VCaP (cell line): Measurements from ENCODE around the gene GPLD1.

ENCODE experiments used
- H3K27ac ChIP-seq: fragments of 450-650 bp; 2 replicates; pipeline ENCODE4 v1.5.1; 2017
- TF ChIP-seq, protein P1 (sequence below): fragments of 450-650 bp; conservative IDR thresholded peaks from 2 replicates; pipeline ENCODE4 v1.5.1; 2017; ENCODE audit warnings: mild to moderate bottlenecking, moderate library complexity

Gene GPLD1

DNA sequence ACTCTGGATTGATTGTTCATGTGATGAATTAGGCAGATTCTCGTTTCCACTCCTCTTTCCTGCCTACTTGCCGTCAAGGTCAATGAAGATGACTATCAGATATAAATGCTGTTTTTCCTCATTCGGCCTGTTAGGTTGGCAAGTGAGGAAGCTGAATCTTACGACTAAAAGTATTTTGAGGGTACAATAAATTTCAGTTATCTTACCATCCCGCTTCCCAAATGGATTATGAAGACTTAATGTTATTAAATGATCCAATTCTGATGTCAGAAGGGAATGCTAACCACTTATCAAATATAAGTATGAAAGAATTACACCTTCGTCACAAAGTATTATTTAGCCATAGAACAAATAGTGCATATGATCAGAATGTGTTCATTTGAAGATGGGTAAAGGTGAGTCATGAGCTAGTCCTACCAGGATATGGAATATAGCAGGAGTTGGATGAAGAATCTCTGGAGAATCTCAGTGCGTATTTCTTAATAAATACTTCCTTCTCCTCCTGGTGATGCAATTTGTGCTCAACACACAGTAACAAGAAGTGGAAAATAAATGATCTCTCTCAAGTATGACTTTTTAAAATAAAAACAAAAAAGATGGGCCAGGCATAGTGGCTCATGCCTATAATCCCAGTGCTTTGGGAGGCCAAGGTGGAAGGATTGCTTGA lies 4.6 kb downstream of the GPLD1 start:
- TF ChIP-seq, protein P1, sequence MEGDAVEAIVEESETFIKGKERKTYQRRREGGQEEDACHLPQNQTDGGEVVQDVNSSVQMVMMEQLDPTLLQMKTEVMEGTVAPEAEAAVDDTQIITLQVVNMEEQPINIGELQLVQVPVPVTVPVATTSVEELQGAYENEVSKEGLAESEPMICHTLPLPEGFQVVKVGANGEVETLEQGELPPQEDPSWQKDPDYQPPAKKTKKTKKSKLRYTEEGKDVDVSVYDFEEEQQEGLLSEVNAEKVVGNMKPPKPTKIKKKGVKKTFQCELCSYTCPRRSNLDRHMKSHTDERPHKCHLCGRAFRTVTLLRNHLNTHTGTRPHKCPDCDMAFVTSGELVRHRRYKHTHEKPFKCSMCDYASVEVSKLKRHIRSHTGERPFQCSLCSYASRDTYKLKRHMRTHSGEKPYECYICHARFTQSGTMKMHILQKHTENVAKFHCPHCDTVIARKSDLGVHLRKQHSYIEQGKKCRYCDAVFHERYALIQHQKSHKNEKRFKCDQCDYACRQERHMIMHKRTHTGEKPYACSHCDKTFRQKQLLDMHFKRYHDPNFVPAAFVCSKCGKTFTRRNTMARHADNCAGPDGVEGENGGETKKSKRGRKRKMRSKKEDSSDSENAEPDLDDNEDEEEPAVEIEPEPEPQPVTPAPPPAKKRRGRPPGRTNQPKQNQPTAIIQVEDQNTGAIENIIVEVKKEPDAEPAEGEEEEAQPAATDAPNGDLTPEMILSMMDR: no peak
- H3K27ac ChIP-seq: no peak overlapping the region

DNA sequence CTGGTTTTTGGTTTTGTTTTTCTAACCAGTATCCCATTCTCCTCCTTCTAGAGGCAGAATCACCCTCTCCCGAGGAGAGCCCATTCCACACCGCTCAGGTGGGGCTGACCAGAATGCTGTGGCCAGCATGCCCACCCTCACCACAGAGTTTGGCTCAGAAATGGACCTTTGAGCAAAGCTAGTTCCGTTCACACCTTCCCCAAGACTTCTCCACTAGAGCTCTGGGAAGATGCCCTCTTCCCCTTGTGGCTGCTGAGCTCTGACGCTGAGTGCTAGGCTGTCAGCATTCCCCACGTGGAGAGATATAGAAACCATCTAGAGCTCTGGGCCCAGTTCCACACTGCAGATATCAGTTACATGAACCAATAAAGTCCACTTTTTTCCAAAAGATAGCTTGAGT lies 7.9 kb downstream of the GPLD1 start:
- H3K27ac ChIP-seq: no peak overlapping the region
- TF ChIP-seq, protein P1: no peak

DNA sequence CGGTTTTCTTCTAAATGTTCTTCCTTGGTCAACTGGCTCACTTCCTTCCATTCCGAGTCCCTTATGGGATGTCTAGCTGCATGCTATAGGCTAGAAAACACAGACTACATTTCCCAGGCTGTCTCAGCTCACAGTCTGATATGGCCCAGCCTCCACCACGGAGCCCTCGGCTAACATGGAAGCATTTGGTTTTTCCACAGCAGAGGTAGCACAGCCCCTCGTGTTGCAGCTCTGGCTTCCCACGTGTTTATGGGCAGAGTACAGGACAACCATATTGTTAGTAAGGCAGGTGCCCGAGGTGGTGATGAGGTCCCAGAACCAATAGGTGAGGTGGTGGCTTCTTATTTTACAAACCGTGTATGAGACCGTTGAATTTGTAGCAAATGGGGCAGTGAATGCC lies 8.7 kb downstream of the GPLD1 start:
- H3K27ac ChIP-seq: no peak overlapping the region
- TF ChIP-seq, protein P1: no peak

DNA sequence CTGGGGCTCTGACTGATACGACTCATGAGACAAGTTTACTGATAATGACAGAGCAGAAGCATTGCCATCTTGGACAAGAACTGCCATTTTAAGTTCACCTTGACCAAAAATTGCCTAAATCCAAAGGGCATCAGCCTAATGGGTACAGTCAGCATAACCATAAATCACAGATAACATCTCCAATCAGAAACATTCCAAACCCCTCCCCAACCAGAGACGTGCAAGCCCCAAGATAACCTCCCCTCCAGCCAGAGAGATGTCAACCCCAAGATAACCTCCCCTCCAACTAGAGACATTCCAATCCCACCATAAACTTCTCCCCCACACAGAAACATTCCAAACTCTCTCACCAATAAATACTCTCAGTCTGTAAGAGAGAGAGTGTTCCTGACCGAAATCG lies 10.5 kb downstream of the GPLD1 start:
- TF ChIP-seq, protein P1: no peak
- no peak overlapping the region for H3K27ac ChIP-seq

DNA sequence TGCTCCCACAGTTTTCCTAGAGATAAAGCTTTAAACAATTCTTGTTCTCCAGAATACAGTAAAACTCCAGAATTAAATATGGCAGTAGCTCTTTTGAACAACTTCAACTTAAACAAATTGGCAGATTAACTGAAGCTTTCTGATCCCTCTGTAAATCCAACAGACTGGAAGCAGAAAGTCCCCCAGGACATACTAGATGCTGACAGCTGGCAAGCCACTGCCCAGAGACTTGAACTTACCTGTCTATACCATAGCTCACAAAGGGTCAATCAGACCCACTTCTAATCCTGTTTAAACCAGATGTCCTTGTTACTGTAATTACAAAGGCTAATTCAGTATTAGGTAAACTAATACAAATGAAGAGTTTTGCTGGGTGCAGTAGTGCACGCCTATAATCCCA lies 12.3 kb downstream of the GPLD1 start:
- TF ChIP-seq, protein P1: no peak
- H3K27ac ChIP-seq: no peak overlapping the region

DNA sequence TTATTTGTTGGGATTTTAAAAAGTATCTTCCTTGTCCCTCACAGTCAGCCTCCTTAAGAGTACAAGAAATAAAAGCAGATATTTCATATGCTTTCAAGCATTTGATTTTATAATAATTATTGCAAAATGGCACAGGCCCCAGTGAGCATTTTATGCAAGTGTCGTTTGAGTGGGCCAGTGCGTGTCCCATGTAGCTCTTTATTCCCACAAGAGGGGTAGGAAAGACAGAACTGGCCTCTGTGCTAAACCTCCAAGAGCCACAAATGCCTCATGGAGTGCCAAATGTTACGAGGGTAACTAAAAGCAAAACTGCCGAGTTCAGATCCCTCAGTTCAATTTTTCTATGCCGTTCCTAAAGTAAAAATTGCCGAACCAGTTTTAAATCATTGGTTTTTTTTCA lies 12.7 kb downstream of the GPLD1 start:
- H3K27ac ChIP-seq: no peak overlapping the region
- TF ChIP-seq, protein P1: no peak

DNA sequence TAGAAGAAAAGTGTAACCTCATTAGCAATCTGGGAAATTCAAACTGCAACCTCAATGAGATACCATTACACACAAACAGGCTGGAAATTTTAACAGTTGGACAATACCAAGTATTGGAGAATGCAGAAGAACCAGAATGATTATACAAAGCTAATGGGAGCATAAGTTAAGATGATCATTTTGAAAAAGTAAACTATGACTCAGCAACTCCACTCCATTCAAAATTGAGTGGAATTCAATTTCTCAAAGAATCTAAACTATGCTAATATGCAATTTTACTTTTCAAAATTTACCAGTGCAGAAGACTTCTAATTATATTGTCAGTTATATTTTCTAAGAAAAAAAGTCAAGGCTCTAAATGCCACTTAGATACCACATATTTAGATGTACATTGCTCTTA lies 17.2 kb downstream of the GPLD1 start:
- TF ChIP-seq, protein P1: no peak
- H3K27ac ChIP-seq: no peak overlapping the region
